Fibroblast of mammary gland (primary cell): ENCODE measurements around the gene HIF1A.

Experiments
- DNase-seq: peaks from one replicate; pipeline ENCODE4 v3.0.0-alpha.2; 2010; ENCODE audit warnings: low read depth
- H3K4me3 ChIP-seq: 2 replicates; pipeline ENCODE4 v1.5.1; 2011; ENCODE audit warnings: low read depth, mild to moderate bottlenecking, low read length, moderate library complexity; ENCODE audit not compliant: control insufficient read depth
- CTCF ChIP-seq: conservative IDR thresholded peaks from 2 replicates; pipeline ENCODE4 v1.5.1; 2011; ENCODE audit warnings: low read depth, low read length, inconsistent platforms; ENCODE audit not compliant: control insufficient read depth, insufficient read depth

The HIF1A gene

GRCh38 chr14:61759878-61760277 lies 64.6 kb downstream of the HIF1A start:
- DNase-seq: no peak
- no peak for TF ChIP-seq CTCF
- no peak overlapping the region for H3K4me3 ChIP-seq

- no peak for DNase-seq
- peak overlapping the region; percentile 98 for H3K4me3 ChIP-seq
- no peak for TF ChIP-seq CTCF
Observed at GRCh38 chr14:61761557-61761956, 66.2 kb downstream of the HIF1A start.

- TF ChIP-seq CTCF: no peak
- peak within 1 kb of the TSS; percentile 98 for H3K4me3 ChIP-seq
- peak; percentile 97 for DNase-seq
Observed at GRCh38 chr14:61761959-61762786, 66.9 kb downstream of the HIF1A start, which contains the start of gene SNAPC1. Gene SNAPC1, plus strand, starts transcription at chr14:61762420. Its CDS starts 41 bp downstream, at chr14:61762461.

- TF ChIP-seq CTCF: no peak
- peak overlapping the region; percentile 98 for H3K4me3 ChIP-seq
- no peak for DNase-seq
Observed at GRCh38 chr14:61764342-61765122, 69.2 kb downstream of the HIF1A start.

GRCh38 chr14:61765225-61765943 lies 70.1 kb downstream of the HIF1A start:
- H3K4me3 ChIP-seq: no peak overlapping the region
- no peak for TF ChIP-seq CTCF
- no peak for DNase-seq

- DNase-seq: no peak
- H3K4me3 ChIP-seq: no peak overlapping the region
Observed at GRCh38 chr14:61766151-61766550, 70.8 kb downstream of the HIF1A start.

More at GRCh38 chr14:61766151-61766550, 70.8 kb downstream of the HIF1A start:
- TF ChIP-seq CTCF: no peak
